SU-DHL-6 (cell line): Measurements from ENCODE around the gene MACC1.
"Not testable (repeated sequence)": the region's sequence is repeated elsewhere in the genome, so short reads cannot be mapped to it uniquely, and the experiment has no call there.

Experiments
- CTCF ChIP-seq: fragments of 200-600 bp; sonication (generic); IDR thresholded peaks from one replicate; pipeline ENCODE4 v1.5.1; 2017; ENCODE audit warnings: antibody characterized with exemption, mild to moderate bottlenecking, low read length, moderate library complexity; ENCODE audit not compliant: insufficient read depth, poor library complexity, severe bottlenecking
- EZH2phosphoT487 ChIP-seq: fragments of 200-600 bp; sonication (generic), shearing (Covaris generic); conservative IDR thresholded peaks from 2 replicates; pipeline ENCODE4 v1.6.1; 2018; ENCODE audit warnings: mild to moderate bottlenecking, antibody characterized with exemption, low read length, moderate library complexity, mixed read lengths

DNA sequence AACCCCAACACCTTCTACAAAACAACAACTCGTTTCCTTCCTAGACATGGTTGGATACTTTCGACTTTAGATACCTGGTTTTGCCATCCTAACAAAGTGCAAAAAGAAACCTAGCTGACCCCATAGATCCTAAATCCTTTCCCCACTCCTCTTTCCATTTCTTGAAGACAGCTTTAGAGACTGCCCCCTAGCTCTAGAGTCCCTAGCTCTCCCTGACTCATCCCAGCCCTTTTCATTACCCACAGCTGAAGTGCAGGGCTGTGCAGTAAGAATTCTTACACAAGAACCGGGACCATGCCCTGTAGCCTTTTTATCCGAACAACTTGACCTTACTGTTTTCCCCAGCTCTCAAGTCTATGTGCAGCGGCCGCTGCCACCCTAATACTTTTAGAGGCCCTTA is 93.1 kb downstream of the MACC1 start:
- TF ChIP-seq CTCF, EZH2phosphoT487: not testable (repeated sequence)
